ENCODE data around the gene LGR6. TPM values are rescaled to one million over a fixed set of nuclear protein-coding genes. Genes with fewer than 3 reads are reported as not detected.
"Not testable (repeated sequence)": the region's sequence is repeated elsewhere in the genome, so short reads cannot be mapped to it uniquely, and the experiment has no call there.

Gene LGR6
- total and polyA plus RNA-seq, 2 experiments from 2014 or later, result 0.80 to 1.5 TPM

DNA sequence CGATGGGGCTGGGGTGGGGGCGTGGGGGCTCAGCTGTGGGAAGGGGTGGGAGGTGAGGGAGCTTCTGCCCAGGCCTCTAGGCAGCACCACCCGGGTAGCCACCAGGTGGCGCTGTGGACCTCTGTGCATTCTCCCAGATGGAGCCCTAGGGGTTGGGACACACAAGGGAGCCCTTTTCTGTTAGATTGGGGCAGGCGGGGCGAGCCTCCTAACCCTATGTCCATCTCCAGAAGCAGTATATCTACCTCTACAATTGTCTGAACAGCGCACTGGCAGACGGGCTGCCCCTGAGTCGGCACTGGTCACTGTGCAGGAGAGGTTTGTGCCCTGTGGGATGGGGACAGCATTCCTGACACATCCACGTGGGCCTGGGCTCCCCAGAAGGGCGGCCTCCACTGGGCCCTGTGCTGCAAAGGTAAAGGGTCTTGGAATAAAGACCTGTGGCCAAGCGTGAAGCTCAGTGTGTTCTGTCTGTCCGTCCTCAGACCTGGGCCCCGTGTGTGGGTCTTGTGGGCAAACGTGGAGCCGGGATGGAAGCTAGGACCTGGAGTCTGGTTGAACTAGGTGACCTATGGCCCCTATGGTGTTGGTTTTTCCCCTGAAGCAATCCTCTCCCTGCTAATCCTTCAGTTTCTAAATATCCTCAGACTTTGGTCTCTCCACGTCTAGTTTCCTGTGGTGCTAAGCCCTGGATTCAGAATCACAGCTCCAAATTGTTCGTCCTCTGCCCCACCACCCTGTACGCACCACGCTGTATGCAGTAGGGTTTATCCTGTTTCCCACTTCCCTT, 4.4 kb upstream of the LGR6 start:
- WGBS (ENCODE audit: low lambda C conversion rate, missing lambda C conversion rate), result 55% methylated on average over 20 of the region's 20 CpGs
- Histone ChIP-seq H3K9me3 (ENCODE audit: low read depth) (no peaks in the 10 kb centered on the region), H4K20me1 (ENCODE audit: insufficient read depth, poor library complexity, severe bottlenecking) (no peaks in the 10 kb centered on the region), H3K9me2 (replicated peaks; ENCODE audit: insufficient read depth) (no peaks in the 10 kb centered on the region), H3K4me3 (no peak overlapping the region), H3K4me1 (ENCODE audit: insufficient read depth) (peaks cover 22% of the 10 kb centered on the region), H3K79me2 (no peaks in the 10 kb centered on the region), H3K36me3 (replicated peaks; ENCODE audit: insufficient read depth, low read depth) (no peaks in the 10 kb centered on the region), H3K4me2 (peak overlapping the region; percentile 35), H3K27ac (peak overlapping the region; percentile 90), H2AFZ (no peak overlapping the region), H3K27me3 (peaks cover 9% of the 10 kb centered on the region)
- TF ChIP-seq, protein P1, sequence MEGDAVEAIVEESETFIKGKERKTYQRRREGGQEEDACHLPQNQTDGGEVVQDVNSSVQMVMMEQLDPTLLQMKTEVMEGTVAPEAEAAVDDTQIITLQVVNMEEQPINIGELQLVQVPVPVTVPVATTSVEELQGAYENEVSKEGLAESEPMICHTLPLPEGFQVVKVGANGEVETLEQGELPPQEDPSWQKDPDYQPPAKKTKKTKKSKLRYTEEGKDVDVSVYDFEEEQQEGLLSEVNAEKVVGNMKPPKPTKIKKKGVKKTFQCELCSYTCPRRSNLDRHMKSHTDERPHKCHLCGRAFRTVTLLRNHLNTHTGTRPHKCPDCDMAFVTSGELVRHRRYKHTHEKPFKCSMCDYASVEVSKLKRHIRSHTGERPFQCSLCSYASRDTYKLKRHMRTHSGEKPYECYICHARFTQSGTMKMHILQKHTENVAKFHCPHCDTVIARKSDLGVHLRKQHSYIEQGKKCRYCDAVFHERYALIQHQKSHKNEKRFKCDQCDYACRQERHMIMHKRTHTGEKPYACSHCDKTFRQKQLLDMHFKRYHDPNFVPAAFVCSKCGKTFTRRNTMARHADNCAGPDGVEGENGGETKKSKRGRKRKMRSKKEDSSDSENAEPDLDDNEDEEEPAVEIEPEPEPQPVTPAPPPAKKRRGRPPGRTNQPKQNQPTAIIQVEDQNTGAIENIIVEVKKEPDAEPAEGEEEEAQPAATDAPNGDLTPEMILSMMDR (IDR thresholded peaks at IDR 0.05; ENCODE audit: poor library complexity), result peak; percentile 75
- no peak for TF ChIP-seq EZH2 (IDR thresholded peaks at IDR 0.05; ENCODE audit: borderline replicate concordance)
- DNase-seq (ENCODE audit: low spot score), result peak; percentile 89

DNA sequence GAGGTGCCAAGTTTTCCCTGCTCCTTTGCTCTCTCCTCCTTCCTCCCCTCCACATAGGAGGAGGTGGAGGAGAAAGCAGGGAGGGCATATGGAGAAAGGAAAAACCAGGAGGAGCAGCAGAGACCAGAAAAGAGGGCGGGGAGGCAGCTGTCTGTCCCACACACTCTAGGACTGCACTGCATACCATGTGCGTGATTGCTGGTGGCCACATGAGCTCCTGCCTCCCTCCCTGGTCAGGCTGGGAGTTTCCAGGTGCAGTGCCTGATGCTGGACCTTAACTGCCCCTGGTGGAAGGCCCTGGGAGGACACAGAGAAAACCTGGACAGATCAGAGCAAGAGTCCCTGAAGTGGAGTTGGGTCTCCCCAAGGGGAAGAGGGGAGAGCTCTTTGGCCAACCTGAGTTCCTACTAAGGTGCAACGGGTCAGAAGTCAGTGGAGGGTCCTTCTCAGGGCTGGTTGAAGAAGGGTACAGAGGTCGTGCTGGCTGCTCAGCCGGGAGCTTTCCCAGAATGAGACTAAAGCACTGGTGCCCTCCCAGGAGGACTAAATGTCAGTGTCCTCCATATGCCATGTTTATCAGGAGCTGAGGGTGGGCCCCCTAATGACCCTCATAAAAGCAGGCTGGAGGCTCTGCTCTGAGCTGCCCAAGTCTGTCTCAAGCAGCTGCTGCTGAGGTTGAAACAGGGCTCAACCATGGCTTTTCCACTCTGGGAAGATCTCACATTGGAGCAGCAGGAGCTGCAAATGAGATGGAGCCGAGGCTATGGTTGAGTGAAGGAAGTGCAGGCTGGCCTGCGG, 3.5 kb upstream of the LGR6 start:
- H3K27me3 ChIP-seq, result peaks cover 16% of the 10 kb centered on the region
- H3K4me1 ChIP-seq (ENCODE audit: insufficient read depth), result peaks cover 22% of the 10 kb centered on the region
- 58% methylated on average over 7 of the region's 7 CpGs for WGBS (ENCODE audit: low lambda C conversion rate, missing lambda C conversion rate)

DNA sequence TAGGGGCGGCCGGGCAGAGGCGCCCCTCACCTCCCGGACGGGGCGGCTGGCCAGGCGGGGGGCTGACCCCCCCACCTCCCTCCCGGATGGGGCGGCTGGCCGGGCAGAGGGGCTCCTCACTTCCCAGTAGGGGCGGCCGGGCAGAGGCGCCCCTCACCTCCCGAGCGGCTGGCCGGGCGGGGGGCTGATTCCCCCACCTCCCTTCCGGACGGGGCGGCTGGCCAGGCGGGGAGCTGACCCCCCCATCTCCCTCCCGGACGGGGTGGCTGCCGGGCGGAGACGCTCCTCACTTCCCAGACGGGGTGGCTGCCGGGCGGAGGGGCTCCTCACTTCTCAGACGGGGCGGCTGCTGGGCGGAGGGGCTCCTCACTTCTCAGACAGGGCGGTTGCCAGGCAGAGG, 2.2 kb upstream of the LGR6 start:
- H3K9me3 ChIP-seq (ENCODE audit: low read depth); H4K20me1 ChIP-seq (ENCODE audit: insufficient read depth, poor library complexity, severe bottlenecking); H3K27ac ChIP-seq; H3K79me2 ChIP-seq; DNase-seq (ENCODE audit: low spot score); H3K4me3 ChIP-seq; H3K4me2 ChIP-seq; H3K9me2 ChIP-seq (replicated peaks; ENCODE audit: insufficient read depth); H3K36me3 ChIP-seq (replicated peaks; ENCODE audit: insufficient read depth, low read depth); H2AFZ ChIP-seq: not testable (repeated sequence)
- H3K4me1 ChIP-seq (ENCODE audit: insufficient read depth), result peaks cover 22% of the 10 kb centered on the region
- no CpG with 5 or more reads among the region's 33 CpGs for WGBS (ENCODE audit: low lambda C conversion rate, missing lambda C conversion rate)
- H3K27me3 ChIP-seq, result peaks cover 29% of the 10 kb centered on the region

More for the DNA sequence above, 3.5 kb upstream of the LGR6 start:
- no peaks in the 10 kb centered on the region for H3K9me2 ChIP-seq (replicated peaks; ENCODE audit: insufficient read depth)
- H3K27ac ChIP-seq, result peak overlapping the region; percentile 90
- no peaks in the 10 kb centered on the region for H3K9me3 ChIP-seq (ENCODE audit: low read depth)
- no peak overlapping the region for H3K4me3 ChIP-seq
- H3K36me3 ChIP-seq (replicated peaks; ENCODE audit: insufficient read depth, low read depth), result no peaks in the 10 kb centered on the region
- H3K79me2 ChIP-seq, result no peaks in the 10 kb centered on the region
- no peaks in the 10 kb centered on the region for H4K20me1 ChIP-seq (ENCODE audit: insufficient read depth, poor library complexity, severe bottlenecking)
- no peak overlapping the region for H2AFZ ChIP-seq
- peak; percentile 62 for DNase-seq (ENCODE audit: low spot score)
- H3K4me2 ChIP-seq, result peak overlapping the region; percentile 35
- no peak for TF ChIP-seq EZH2 (IDR thresholded peaks at IDR 0.05; ENCODE audit: borderline replicate concordance)
- TF ChIP-seq EZH2phosphoT487 (IDR thresholded peaks at IDR 0.05; ENCODE audit: low read depth, severe bottlenecking, unreplicated experiment), result no peak
- TF ChIP-seq, protein P1 (IDR thresholded peaks at IDR 0.05; ENCODE audit: poor library complexity), result no peak

Measured in hepatocyte (in vitro differentiated cells).